H9 (cell line): ENCODE data around the gene DCDC1. TPM values are rescaled to one million over a fixed set of nuclear protein-coding genes. Genes with fewer than 3 reads are reported as not detected.

ENCODE experiments used
- DNase-seq: peaks from one replicate; pipeline ENCODE4 v3.0.0-alpha.2; 2017
- H2AFZ ChIP-seq: one replicate; pipeline ENCODE4 v1.6.1; 2013; ENCODE audit warnings: mild to moderate bottlenecking, low read length, control low read depth, moderate library complexity
- H2AK5ac ChIP-seq: 2 replicates; pipeline ENCODE4 v1.6.1; 2013; ENCODE audit warnings: low read length, control low read depth, mixed read lengths; ENCODE audit not compliant: insufficient read length
- H2BK120ac ChIP-seq: one replicate; pipeline ENCODE4 v1.6.1; 2013; ENCODE audit warnings: low read depth, mild to moderate bottlenecking, low read length, control low read depth, inconsistent platforms; ENCODE audit not compliant: poor library complexity, severe bottlenecking
- H2BK12ac ChIP-seq: 2 replicates; pipeline ENCODE4 v1.6.1; 2013; ENCODE audit warnings: low read length, control low read depth, mixed read lengths, low read depth; ENCODE audit not compliant: insufficient read length
- H2BK15ac ChIP-seq: 2 replicates; pipeline ENCODE4 v1.6.1; 2013; ENCODE audit warnings: low read depth, low read length, control low read depth
- H2BK20ac ChIP-seq: one replicate; pipeline ENCODE4 v1.6.1; 2013; ENCODE audit warnings: low read depth, mild to moderate bottlenecking, low read length, control low read depth, inconsistent platforms; ENCODE audit not compliant: poor library complexity, severe bottlenecking
- H2BK5ac ChIP-seq: 2 replicates; pipeline ENCODE4 v1.6.1; 2013; ENCODE audit warnings: low read length, control low read depth, mixed read lengths; ENCODE audit not compliant: insufficient read length
- H3K14ac ChIP-seq: 2 replicates; pipeline ENCODE4 v1.6.1; 2013; ENCODE audit warnings: low read length, control low read depth; ENCODE audit not compliant: insufficient read depth
- H3K18ac ChIP-seq: 2 replicates; pipeline ENCODE4 v1.6.1; 2013; ENCODE audit warnings: low read depth, mild to moderate bottlenecking, mixed read lengths, low read length, control low read depth; ENCODE audit not compliant: insufficient read length
- H3K23ac ChIP-seq: 2 replicates; pipeline ENCODE4 v1.6.1; 2013; ENCODE audit warnings: low read length, control low read depth, mixed read lengths, low read depth; ENCODE audit not compliant: insufficient read length
- H3K23me2 ChIP-seq: 2 replicates; pipeline ENCODE4 v1.6.1; 2013; ENCODE audit warnings: low read depth, mild to moderate bottlenecking, mixed read lengths, low read length, control low read depth; ENCODE audit not compliant: insufficient read length, poor library complexity, severe bottlenecking
- H3K27ac ChIP-seq: 2 replicates; pipeline ENCODE4 v1.5.1; 2013; ENCODE audit warnings: low read length, control low read depth, mixed read lengths, low read depth; ENCODE audit not compliant: insufficient read length
- H3K27me3 ChIP-seq: 2 replicates; pipeline ENCODE4 v1.6.1; 2013; ENCODE audit warnings: low read length, control low read depth, inconsistent platforms; ENCODE audit not compliant: insufficient read depth
- H3K4ac ChIP-seq: 2 replicates; pipeline ENCODE4 v1.6.1; 2013; ENCODE audit warnings: low read depth, mild to moderate bottlenecking, control low read depth, inconsistent platforms, low read length, moderate library complexity
- H3K4me1 ChIP-seq: 2 replicates; pipeline ENCODE4 v1.6.1; 2013; ENCODE audit warnings: low read length, control low read depth, inconsistent platforms; ENCODE audit not compliant: insufficient read depth
- H3K4me2 ChIP-seq: 2 replicates; pipeline ENCODE4 v1.6.1; 2013; ENCODE audit warnings: low read length, control low read depth, mixed read lengths; ENCODE audit not compliant: insufficient read length, insufficient read depth
- H3K56ac ChIP-seq: 2 replicates; pipeline ENCODE4 v1.6.1; 2013; ENCODE audit warnings: low read depth, mild to moderate bottlenecking, mixed read lengths, low read length, control low read depth; ENCODE audit not compliant: insufficient read length
- H3K79me1 ChIP-seq: 2 replicates; pipeline ENCODE4 v1.6.1; 2013; ENCODE audit warnings: low read depth, mild to moderate bottlenecking, moderate library complexity, low read length, control low read depth, inconsistent platforms; ENCODE audit not compliant: insufficient read depth, poor library complexity, severe bottlenecking
- H3K79me2 ChIP-seq: 2 replicates; pipeline ENCODE4 v1.6.1; 2013; ENCODE audit warnings: low read length, control low read depth, inconsistent platforms; ENCODE audit not compliant: insufficient read depth
- H3K9ac ChIP-seq: 2 replicates; pipeline ENCODE4 v1.6.1; 2013; ENCODE audit warnings: low read length, control low read depth, mixed read lengths; ENCODE audit not compliant: insufficient read length; ENCODE audit errors: extremely low read depth
- H3K9me3 ChIP-seq: one replicate; pipeline ENCODE4 v1.6.1; 2013; ENCODE audit warnings: low read depth, low read length, inconsistent platforms; ENCODE audit not compliant: control insufficient read depth
- H3T11ph ChIP-seq: one replicate; pipeline ENCODE4 v1.6.1; 2013; ENCODE audit warnings: mild to moderate bottlenecking, low read length, control low read depth, inconsistent platforms
- H4K20me1 ChIP-seq: one replicate; pipeline ENCODE4 v1.6.1; 2013; ENCODE audit not compliant: control insufficient read depth, insufficient read length, insufficient read depth
- H4K5ac ChIP-seq: 2 replicates; pipeline ENCODE4 v1.6.1; 2013; ENCODE audit warnings: low read depth, mild to moderate bottlenecking, mixed read lengths, low read length, control low read depth; ENCODE audit not compliant: insufficient read length
- H4K8ac ChIP-seq: replicated peaks from 2 replicates; pipeline ENCODE4 v1.6.1; 2013; ENCODE audit warnings: low read length, control low read depth, mixed read lengths, low read depth; ENCODE audit not compliant: insufficient read length
- H4K91ac ChIP-seq: 2 replicates; pipeline ENCODE4 v1.6.1; 2013; ENCODE audit warnings: low read depth, mild to moderate bottlenecking, moderate library complexity, mixed read lengths, low read length, control low read depth; ENCODE audit not compliant: insufficient read length
- H3K27ac Mint-ChIP-seq, 3 experiments: 2 replicates in 2 of 3; 3 replicates in 1 of 3; pipeline ENCODE4 v1.8.0; 2020 to 2021; ENCODE audit warnings: mixed read lengths in 3 of 3, mild to moderate bottlenecking in 1 of 3, moderate library complexity in 1 of 3
- H3K27me3 Mint-ChIP-seq: 2 replicates; pipeline ENCODE4 v1.8.0; 2021; ENCODE audit warnings: low read depth, mild to moderate bottlenecking, moderate library complexity, mixed read lengths
- H3K36me3 Mint-ChIP-seq, 3 experiments: 2 replicates in 2 of 3; 3 replicates in 1 of 3; pipeline ENCODE4 v1.8.0; 2020 to 2021; ENCODE audit warnings: low read depth in 3 of 3, mixed read lengths in 3 of 3; ENCODE audit not compliant: insufficient read depth in 1 of 3
- H3K4me1 Mint-ChIP-seq, 2 experiments: 2 replicates each; pipeline ENCODE4 v1.8.0; 2020; ENCODE audit warnings: mixed read lengths in 2 of 2
- H3K4me3 Mint-ChIP-seq, 2 experiments: 2 replicates in 1 of 2; 3 replicates in 1 of 2; pipeline ENCODE4 v1.8.0; 2020 to 2021; ENCODE audit warnings: mild to moderate bottlenecking in 2 of 2, mixed read lengths in 2 of 2, moderate library complexity in 1 of 2
- H3K9me3 Mint-ChIP-seq, 2 experiments: 2 replicates in 1 of 2; 3 replicates in 1 of 2; pipeline ENCODE4 v1.8.0; 2020; ENCODE audit warnings: mild to moderate bottlenecking in 2 of 2, mixed read lengths in 2 of 2, moderate library complexity in 1 of 2
- total RNA-seq: library from RNA; stranded (reverse); gene quantifications from 2 replicates; pipeline ENCODE4 v1.2.1, GENCODE V29; 2021
- TF ChIP-seq, protein P1 (sequence below): fragments of 200-600 bp; sonication (generic); conservative IDR thresholded peaks from 3 replicates; pipeline ENCODE4 v1.8.0; 2021; ENCODE audit warnings: antibody characterized with exemption, mild to moderate bottlenecking

Gene DCDC1
- total RNA-seq, 1 experiment from 2014 or later: 0.09 TPM

DNA sequence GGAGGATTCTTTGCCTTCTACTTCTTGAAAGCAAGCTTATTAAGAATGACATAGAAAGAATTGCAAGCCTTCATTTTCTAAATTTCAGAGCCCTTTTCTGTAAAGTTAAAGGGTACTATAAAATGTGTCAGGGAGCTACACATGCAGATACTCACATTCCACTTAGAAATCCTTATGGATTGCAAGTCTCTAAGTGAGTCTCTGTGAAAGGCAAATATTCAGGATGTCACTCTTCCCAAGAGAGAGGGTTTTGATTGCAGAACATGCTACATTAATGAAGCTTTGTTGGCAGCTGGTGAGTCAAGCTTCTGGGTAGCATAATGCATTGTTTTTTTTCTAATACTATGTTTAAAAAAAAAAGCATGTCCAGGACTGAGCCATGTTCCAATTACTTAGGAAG lies 369.2 kb downstream of the DCDC1 start:
- Histone ChIP-seq H3K4me1 (no peaks in the 10 kb centered on the region), H2BK20ac (no peak overlapping the region), H3K79me2 (no peaks in the 10 kb centered on the region), H2BK15ac (no peak overlapping the region), H2BK120ac (no peak overlapping the region), H3K23me2 (no peaks in the 10 kb centered on the region), H4K8ac (no peak overlapping the region), H2BK5ac (no peak overlapping the region), H4K20me1 (no peaks in the 10 kb centered on the region), H2BK12ac (no peak overlapping the region), H4K91ac (no peak overlapping the region), H3K4me2 (no peak overlapping the region), H3K23ac (no peak overlapping the region), H3K14ac (no peak overlapping the region), H3K9ac (no peak overlapping the region), H2AK5ac (no peak overlapping the region), H3K27ac (no peak overlapping the region), H3K9me3 (no peaks in the 10 kb centered on the region), H3K18ac (no peak overlapping the region), H2AFZ (no peak overlapping the region), H4K5ac (no peak overlapping the region), H3T11ph (no peak overlapping the region), H3K27me3 (no peaks in the 10 kb centered on the region), H3K79me1 (no peaks in the 10 kb centered on the region), H3K4ac (no peak overlapping the region), H3K56ac (no peak overlapping the region)
- H3K4me1 Mint-ChIP-seq: no peaks in the 10 kb centered on the region
- no peak for DNase-seq
- H3K36me3 Mint-ChIP-seq: no peaks in the 10 kb centered on the region
- no peaks in the 10 kb centered on the region for H3K9me3 Mint-ChIP-seq
- H3K4me3 Mint-ChIP-seq: no peak overlapping the region
- TF ChIP-seq, protein P1, sequence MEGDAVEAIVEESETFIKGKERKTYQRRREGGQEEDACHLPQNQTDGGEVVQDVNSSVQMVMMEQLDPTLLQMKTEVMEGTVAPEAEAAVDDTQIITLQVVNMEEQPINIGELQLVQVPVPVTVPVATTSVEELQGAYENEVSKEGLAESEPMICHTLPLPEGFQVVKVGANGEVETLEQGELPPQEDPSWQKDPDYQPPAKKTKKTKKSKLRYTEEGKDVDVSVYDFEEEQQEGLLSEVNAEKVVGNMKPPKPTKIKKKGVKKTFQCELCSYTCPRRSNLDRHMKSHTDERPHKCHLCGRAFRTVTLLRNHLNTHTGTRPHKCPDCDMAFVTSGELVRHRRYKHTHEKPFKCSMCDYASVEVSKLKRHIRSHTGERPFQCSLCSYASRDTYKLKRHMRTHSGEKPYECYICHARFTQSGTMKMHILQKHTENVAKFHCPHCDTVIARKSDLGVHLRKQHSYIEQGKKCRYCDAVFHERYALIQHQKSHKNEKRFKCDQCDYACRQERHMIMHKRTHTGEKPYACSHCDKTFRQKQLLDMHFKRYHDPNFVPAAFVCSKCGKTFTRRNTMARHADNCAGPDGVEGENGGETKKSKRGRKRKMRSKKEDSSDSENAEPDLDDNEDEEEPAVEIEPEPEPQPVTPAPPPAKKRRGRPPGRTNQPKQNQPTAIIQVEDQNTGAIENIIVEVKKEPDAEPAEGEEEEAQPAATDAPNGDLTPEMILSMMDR: no peak
- H3K27me3 Mint-ChIP-seq: no peaks in the 10 kb centered on the region
- no peak overlapping the region for H3K27ac Mint-ChIP-seq
